ENCODE data around the gene PCSK1N.

GRCh38 chrX:48782795-48783194, 52.6 kb downstream of the PCSK1N start:
- no peak for TF ChIP-seq SUZ12 (IDR thresholded peaks at IDR 0.05; ENCODE audit: extremely low read depth, insufficient read depth, insufficient read length)
- TF ChIP-seq YY1 (IDR thresholded peaks at IDR 0.05; ENCODE audit: insufficient read depth, insufficient read length), result no peak

All from NT2/D1 (cell line).